Osteoblast (primary cell): ENCODE measurements around the gene SHTN1. TPM values are rescaled to one million over a fixed set of nuclear protein-coding genes. Genes with fewer than 3 reads are reported as not detected.

Source experiments
- DNase-seq: peaks from one replicate; pipeline ENCODE4 v3.0.0; 2011; ENCODE audit warnings: low spot score, mixed read lengths; ENCODE audit not compliant: insufficient read length; ENCODE audit errors: missing footprints
- H2AFZ ChIP-seq: 2 replicates; pipeline ENCODE4 v1.6.0; 2011; ENCODE audit warnings: mild to moderate bottlenecking, low read length
- H3K27ac ChIP-seq: 2 replicates; pipeline ENCODE4 v1.5.1; 2011; ENCODE audit warnings: mild to moderate bottlenecking, low read depth, low read length, moderate library complexity
- H3K27me3 ChIP-seq: 2 replicates; pipeline ENCODE4 v1.6.0; 2012; ENCODE audit warnings: mild to moderate bottlenecking, control low read depth, inconsistent platforms, low read length, moderate library complexity; ENCODE audit not compliant: insufficient read depth
- H3K36me3 ChIP-seq: 2 replicates; pipeline ENCODE4 v1.5.1; 2011; ENCODE audit warnings: mild to moderate bottlenecking, low read length, control low read depth, moderate library complexity; ENCODE audit not compliant: insufficient read depth
- H3K4me1 ChIP-seq: 2 replicates; pipeline ENCODE4 v1.5.1; 2011; ENCODE audit warnings: mild to moderate bottlenecking, low read length, control low read depth, moderate library complexity; ENCODE audit not compliant: insufficient read depth
- H3K4me2 ChIP-seq: 2 replicates; pipeline ENCODE4 v1.6.0; 2011; ENCODE audit warnings: mild to moderate bottlenecking, low read length; ENCODE audit not compliant: insufficient read depth
- H3K4me3 ChIP-seq: fragments of 200-600 bp; sonication (generic); 3 replicates; pipeline ENCODE4 v1.5.1; 2012; ENCODE audit warnings: mild to moderate bottlenecking, low read length, inconsistent platforms; ENCODE audit not compliant: insufficient read depth
- H3K79me2 ChIP-seq: 2 replicates; pipeline ENCODE4 v1.6.0; 2012; ENCODE audit warnings: mild to moderate bottlenecking, low read length, control low read depth, inconsistent platforms; ENCODE audit not compliant: insufficient read depth
- H3K9me3 ChIP-seq: 2 replicates; pipeline ENCODE4 v1.5.1; 2011; ENCODE audit warnings: low read depth, low read length, control low read depth
- H4K20me1 ChIP-seq: 2 replicates; pipeline ENCODE4 v1.6.0; 2012; ENCODE audit warnings: mild to moderate bottlenecking, low read length, control low read depth; ENCODE audit not compliant: insufficient read depth
- total RNA-seq: library from RNA; depleted of rRNA; stranded (reverse); fragments of >200 nt; gene quantifications from 2 replicates; pipeline ENCODE4 v1.2.3, GENCODE V29; 2012
- TF ChIP-seq, protein P1 (sequence below): IDR thresholded peaks from 2 replicates; pipeline ENCODE4 v1.5.1; 2011; ENCODE audit warnings: mild to moderate bottlenecking, low read depth, low read length, moderate library complexity; ENCODE audit errors: extremely low read depth

The SHTN1 gene
- total RNA-seq, 1 donor: 2.2 TPM

DNA sequence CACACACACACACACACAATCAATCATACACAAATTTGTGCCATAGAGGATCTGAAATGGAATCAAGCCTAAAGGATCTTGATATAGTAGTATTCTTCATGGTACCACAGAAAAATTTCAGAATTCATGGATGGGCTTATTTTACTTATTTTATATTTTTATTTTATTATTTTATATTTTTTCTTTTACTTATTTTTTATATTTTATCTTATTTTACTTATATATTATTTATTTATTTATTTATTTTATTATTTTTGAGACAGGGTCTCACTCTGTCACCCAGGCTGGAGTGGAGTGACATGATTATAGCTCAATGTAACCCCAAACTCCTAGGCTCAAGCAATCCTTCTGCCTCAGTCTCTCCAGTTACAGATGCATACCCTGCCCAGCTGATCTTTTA, 16.7 kb downstream of the SHTN1 start:
- DNase-seq: no peak
- Histone ChIP-seq H3K79me2 (no peaks in the 10 kb centered on the region), H3K4me3 (no peak overlapping the region), H2AFZ (no peak overlapping the region), H3K27me3 (no peaks in the 10 kb centered on the region), H3K36me3 (no peaks in the 10 kb centered on the region), H3K27ac (no peak overlapping the region), H3K4me1 (no peaks in the 10 kb centered on the region), H3K9me3 (no peaks in the 10 kb centered on the region), H4K20me1 (no peaks in the 10 kb centered on the region), H3K4me2 (no peak overlapping the region)
- TF ChIP-seq, protein P1, sequence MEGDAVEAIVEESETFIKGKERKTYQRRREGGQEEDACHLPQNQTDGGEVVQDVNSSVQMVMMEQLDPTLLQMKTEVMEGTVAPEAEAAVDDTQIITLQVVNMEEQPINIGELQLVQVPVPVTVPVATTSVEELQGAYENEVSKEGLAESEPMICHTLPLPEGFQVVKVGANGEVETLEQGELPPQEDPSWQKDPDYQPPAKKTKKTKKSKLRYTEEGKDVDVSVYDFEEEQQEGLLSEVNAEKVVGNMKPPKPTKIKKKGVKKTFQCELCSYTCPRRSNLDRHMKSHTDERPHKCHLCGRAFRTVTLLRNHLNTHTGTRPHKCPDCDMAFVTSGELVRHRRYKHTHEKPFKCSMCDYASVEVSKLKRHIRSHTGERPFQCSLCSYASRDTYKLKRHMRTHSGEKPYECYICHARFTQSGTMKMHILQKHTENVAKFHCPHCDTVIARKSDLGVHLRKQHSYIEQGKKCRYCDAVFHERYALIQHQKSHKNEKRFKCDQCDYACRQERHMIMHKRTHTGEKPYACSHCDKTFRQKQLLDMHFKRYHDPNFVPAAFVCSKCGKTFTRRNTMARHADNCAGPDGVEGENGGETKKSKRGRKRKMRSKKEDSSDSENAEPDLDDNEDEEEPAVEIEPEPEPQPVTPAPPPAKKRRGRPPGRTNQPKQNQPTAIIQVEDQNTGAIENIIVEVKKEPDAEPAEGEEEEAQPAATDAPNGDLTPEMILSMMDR: no peak

DNA sequence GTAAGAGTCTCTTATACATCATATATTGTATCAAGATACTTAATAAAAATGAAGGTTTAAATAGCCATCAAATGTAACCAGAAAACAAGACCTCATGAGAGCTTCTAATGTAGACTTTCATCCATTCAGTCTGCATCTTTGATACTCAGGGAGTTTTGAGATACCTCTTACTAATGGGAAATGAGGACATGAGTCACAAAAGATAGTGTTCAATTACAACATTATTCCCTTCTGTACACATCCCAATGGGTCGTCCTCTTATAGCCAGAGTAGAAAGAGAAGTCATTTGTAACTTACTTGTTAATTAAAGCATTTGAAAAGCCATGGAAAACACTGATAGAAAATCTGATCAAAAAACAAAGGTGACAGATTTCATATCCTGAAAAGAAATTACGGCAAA, 19.4 kb downstream of the SHTN1 start:
- Histone ChIP-seq H4K20me1 (no peaks in the 10 kb centered on the region), H3K4me1 (no peaks in the 10 kb centered on the region), H3K36me3 (no peaks in the 10 kb centered on the region), H3K9me3 (no peaks in the 10 kb centered on the region), H3K4me2 (no peak overlapping the region), H2AFZ (no peak overlapping the region), H3K79me2 (no peaks in the 10 kb centered on the region), H3K4me3 (no peak overlapping the region), H3K27ac (no peak overlapping the region), H3K27me3 (no peaks in the 10 kb centered on the region)
- TF ChIP-seq, protein P1: no peak
- DNase-seq: no peak

DNA sequence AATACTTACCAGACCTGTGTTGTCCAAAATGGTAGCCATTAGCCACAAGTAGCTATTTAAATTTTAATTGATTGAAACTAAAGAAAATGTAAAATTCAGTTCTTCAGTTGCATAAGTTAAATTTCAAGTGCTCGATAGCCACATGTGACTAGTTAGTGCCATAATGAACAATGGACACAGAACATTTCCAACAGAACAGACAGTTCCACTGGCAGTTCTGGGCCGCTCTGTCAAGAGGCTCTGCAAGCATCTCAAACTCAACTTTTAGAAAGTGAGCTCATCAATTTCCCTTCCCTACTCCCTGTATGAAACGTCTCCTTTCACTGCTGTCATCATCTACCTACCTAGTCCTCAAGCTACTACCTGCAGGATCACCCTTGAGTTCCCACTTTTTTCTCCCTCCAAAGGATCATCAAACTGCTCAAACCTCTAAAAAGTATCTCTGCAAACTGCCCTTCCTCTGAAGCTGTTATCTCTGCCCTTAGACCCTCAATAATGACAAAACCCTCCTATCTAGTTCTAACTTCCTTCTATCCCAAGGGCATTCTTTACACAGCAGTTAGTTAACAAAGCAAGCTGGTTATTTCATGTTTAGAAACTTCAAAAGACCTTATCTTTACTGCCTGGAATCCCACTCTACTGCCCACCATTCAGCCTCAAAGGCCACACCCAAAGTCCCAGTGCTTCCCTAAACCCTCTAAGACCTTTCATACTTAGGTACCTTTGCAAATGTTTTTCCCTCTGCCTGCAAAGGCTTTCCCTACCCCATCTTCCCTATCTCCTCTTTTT, 20.6 kb downstream of the SHTN1 start:
- no peak overlapping the region for H2AFZ ChIP-seq
- no peak overlapping the region for H3K4me3 ChIP-seq
- H4K20me1 ChIP-seq: no peaks in the 10 kb centered on the region
- H3K27me3 ChIP-seq: no peaks in the 10 kb centered on the region
- H3K4me2 ChIP-seq: no peak overlapping the region
- H3K36me3 ChIP-seq: no peaks in the 10 kb centered on the region
- H3K9me3 ChIP-seq: no peaks in the 10 kb centered on the region
- no peaks in the 10 kb centered on the region for H3K4me1 ChIP-seq
- no peak overlapping the region for H3K27ac ChIP-seq
- no peaks in the 10 kb centered on the region for H3K79me2 ChIP-seq
- TF ChIP-seq, protein P1: no peak
- DNase-seq: no peak

DNA sequence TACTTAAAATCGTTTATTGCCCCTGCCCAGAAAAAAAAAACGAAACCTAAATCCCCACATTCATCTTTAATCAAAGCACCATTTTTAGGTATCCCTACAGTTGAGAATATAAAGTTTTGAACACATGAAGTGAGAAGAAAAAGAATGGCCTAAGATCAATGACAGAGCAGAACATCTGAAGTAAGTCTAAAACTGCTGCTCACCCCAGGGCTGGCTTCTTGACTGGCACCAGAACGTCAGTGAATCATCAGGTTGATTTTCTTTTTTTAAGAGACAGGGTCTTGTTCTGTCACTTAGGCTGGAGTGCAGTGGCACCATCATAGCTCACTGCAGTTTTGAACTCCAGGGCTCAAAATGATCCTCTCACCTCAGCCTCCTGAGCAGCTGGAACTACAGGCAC, 24.9 kb downstream of the SHTN1 start:
- no peak for DNase-seq
- Histone ChIP-seq H3K36me3 (no peaks in the 10 kb centered on the region), H3K4me1 (no peaks in the 10 kb centered on the region), H3K4me3 (no peak overlapping the region), H2AFZ (no peak overlapping the region), H4K20me1 (no peaks in the 10 kb centered on the region), H3K27ac (no peak overlapping the region), H3K4me2 (no peak overlapping the region), H3K79me2 (no peaks in the 10 kb centered on the region), H3K9me3 (no peaks in the 10 kb centered on the region), H3K27me3 (no peaks in the 10 kb centered on the region)
- TF ChIP-seq, protein P1: no peak
